B cell (primary cell): ENCODE measurements around the gene ANTXR2. TPM values are rescaled to one million over a fixed set of nuclear protein-coding genes. Genes with fewer than 3 reads are reported as not detected.

Source experiments
- ATAC-seq: fragments of 200-7000 bp; cut with Tn5 transposase; one replicate; pipeline ENCODE4 v1.10.0; 2021; ENCODE audit warnings: low read depth, mild to moderate bottlenecking, moderate number of reproducible peaks, moderate library complexity
- CTCF ChIA-PET: fragments of 350-600 bp; sonication (Branson Sonifier 250); formaldehyde crosslinking; loops from one replicate; lab custom pipeline; 2021; ENCODE audit warnings: antibody characterized with exemption, inconsistent platforms; lab: Charles Lee
- POLR2A ChIA-PET: fragments of 350-600 bp; sonication (Branson Sonifier 250); formaldehyde crosslinking; loops from one replicate; lab custom pipeline; 2021; ENCODE audit warnings: antibody characterized with exemption; lab: Charles Lee
- DNase-seq: peaks from one replicate; pipeline ENCODE4 v3.0.0; 2013
- H2AFZ ChIP-seq: 2 replicates; pipeline ENCODE4 v1.6.1; 2012; ENCODE audit warnings: mild to moderate bottlenecking, low read depth, low read length; ENCODE audit not compliant: insufficient read depth, poor library complexity, severe bottlenecking
- H3K27ac ChIP-seq, 2 donors: 1 replicate in 1 of 2; 2 replicates in 1 of 2; pipeline ENCODE4 v1.5.1; 2012 to 2013; ENCODE audit warnings: low read length in 2 of 2, mild to moderate bottlenecking in 2 of 2, moderate library complexity in 1 of 2
- H3K27me3 ChIP-seq, 4 experiments: fragments of 200-600 bp in 1 of 4; sonication (generic) in 1 of 4; replicated peaks in 1 of 4; 1 replicate in 2 of 4; 2 replicates in 2 of 4; pipeline versions ENCODE4 v1.6.1 to v1.7.0; 2013 to 2016; ENCODE audit warnings: low read length in 3 of 4, mild to moderate bottlenecking in 2 of 4, mixed read lengths in 1 of 4, moderate library complexity in 1 of 4; ENCODE audit not compliant: insufficient read depth in 4 of 4, control insufficient read depth in 3 of 4; ENCODE audit errors: control extremely low read depth in 1 of 4
- H3K36me3 ChIP-seq, 2 experiments: replicated peaks in 1 of 2; 1 replicate in 1 of 2; 2 replicates in 1 of 2; pipeline versions ENCODE4 v1.6.1 to v1.7.1; 2013; ENCODE audit warnings: low read length in 1 of 2; ENCODE audit not compliant: insufficient read depth in 2 of 2, control insufficient read depth in 1 of 2; ENCODE audit errors: control extremely low read depth in 1 of 2, extremely low read depth in 1 of 2
- H3K4me1 ChIP-seq, 2 donors: fragments of 200-600 bp in 1 of 2; sonication (generic) in 1 of 2; 1 replicate in 1 of 2; 2 replicates in 1 of 2; pipeline versions ENCODE4 v1.5.1 to v1.6.1; 2013 to 2017; ENCODE audit warnings: low read length in 2 of 2; ENCODE audit not compliant: control insufficient read depth in 2 of 2, insufficient read depth in 2 of 2
- H3K4me2 ChIP-seq: replicated peaks from 2 replicates; pipeline ENCODE3; 2012; ENCODE audit warnings: mild to moderate bottlenecking, low read depth, low read length; ENCODE audit not compliant: poor library complexity, severe bottlenecking
- H3K4me3 ChIP-seq, 5 experiments: fragments of 200-600 bp in 1 of 5; sonication (generic) in 1 of 5; 1 replicate in 3 of 5; 2 replicates in 2 of 5; pipeline versions ENCODE4 v1.5.1 to v1.7.0; 2011 to 2016; ENCODE audit warnings: low read length in 4 of 5, mild to moderate bottlenecking in 4 of 5, low read depth in 2 of 5, control low read depth in 1 of 5, moderate library complexity in 1 of 5; ENCODE audit not compliant: insufficient read depth in 1 of 5; ENCODE audit errors: control extremely low read depth in 1 of 5, extremely low read depth in 1 of 5
- H3K79me2 ChIP-seq: fragments of 200-600 bp; sonication (generic); one replicate; pipeline ENCODE4 v1.6.0; 2016; ENCODE audit warnings: low read length; ENCODE audit not compliant: control insufficient read depth, insufficient read depth
- H3K9ac ChIP-seq: fragments of 200-600 bp; sonication (generic); 2 replicates; pipeline ENCODE4 v1.6.1; 2017; ENCODE audit warnings: mild to moderate bottlenecking, low read length, moderate library complexity
- H3K9me3 ChIP-seq, 3 donors: one replicate each; pipeline versions ENCODE4 v1.6.1 to v1.7.1; 2013; ENCODE audit warnings: low read length in 2 of 3; ENCODE audit not compliant: control insufficient read depth in 2 of 3, insufficient read depth in 1 of 3; ENCODE audit errors: control extremely low read depth in 1 of 3
- H4K20me1 ChIP-seq: 2 replicates; pipeline ENCODE4 v1.6.0; 2012; ENCODE audit warnings: mild to moderate bottlenecking, low read length; ENCODE audit not compliant: insufficient read depth, control insufficient read depth, poor library complexity, severe bottlenecking
- H3K27ac Mint-ChIP-seq: one replicate; pipeline ENCODE4 v1.8.0; 2021; ENCODE audit warnings: mixed read lengths
- H3K27me3 Mint-ChIP-seq: one replicate; pipeline ENCODE4 v1.8.0; 2021; ENCODE audit warnings: mixed read lengths
- H3K4me1 Mint-ChIP-seq: one replicate; pipeline ENCODE4 v1.8.0; 2021; ENCODE audit warnings: mixed read lengths
- H3K4me3 Mint-ChIP-seq: one replicate; pipeline ENCODE4 v1.8.0; 2021; ENCODE audit warnings: mixed read lengths
- H3K9me3 Mint-ChIP-seq: one replicate; pipeline ENCODE4 v1.8.0; 2022; ENCODE audit warnings: mixed read lengths; ENCODE audit not compliant: insufficient read depth
- CTCF ChIP-seq: fragments of 200-600 bp; IDR thresholded peaks from one replicate; pipeline ENCODE4 v1.8.0; 2022; ENCODE audit warnings: antibody characterized with exemption, mild to moderate bottlenecking
- EZH2 ChIP-seq: IDR thresholded peaks from 2 replicates; pipeline ENCODE4 v1.6.1; 2012; ENCODE audit warnings: borderline replicate concordance, low read depth, mild to moderate bottlenecking, moderate library complexity, low read length; ENCODE audit not compliant: insufficient read depth, poor library complexity, severe bottlenecking
- WGBS: methylation state at CpG from one replicate; pipeline ENCODE4 v1.1.5; 2013; ENCODE audit warnings: missing lambda C conversion rate; ENCODE audit not compliant: insufficient coverage; 5-methylcytosine and 5-hydroxymethylcytosine counted together
- intact Hi-C: fragments of 100-400 bp; cut with micrococcal nuclease; formaldehyde crosslinking; loops from one replicate; pipeline ENCODE4 v1.10.0; 2022
- polyA plus RNA-seq: library from polyadenylated mRNA; depleted of rRNA; stranded (reverse); fragments of >200 nt; gene quantifications from 2 replicates; pipeline ENCODE4 v1.2.3, GENCODE V29; 2012
- total RNA-seq, 2 donors: library from RNA; stranded (reverse); fragments of 120-200 nt in 1 of 2; gene quantifications; 1 replicate in 1 of 2; 2 replicates in 1 of 2; pipeline versions ENCODE4 v1.2.3 to v1.2.4, GENCODE V29; 2013 to 2022

The ANTXR2 gene
- total and polyA plus RNA-seq, 2 donors (not counting 1 experiment from before 2014, with no cell fraction given), result 10.6 to 63.0 TPM

- no peak overlapping the region for H3K27ac Mint-ChIP-seq
Observed at GRCh38 chr4:80036306-80036705, 36.7 kb downstream of the ANTXR2 start.

GRCh38 chr4:80035336-80035735 lies 37.7 kb downstream of the ANTXR2 start:
- Mint-ChIP-seq H3K4me3 (no peak overlapping the region), H3K27ac (peak overlapping the region; percentile 22), H3K9me3 (no peaks in the 10 kb centered on the region), H3K27me3 (no peaks in the 10 kb centered on the region), H3K4me1 (peaks cover 22% of the 10 kb centered on the region)
- Histone ChIP-seq H3K27me3 (no peaks in the 10 kb centered on the region), H2AFZ (no peak overlapping the region), H4K20me1 (peaks cover 11% of the 10 kb centered on the region), H3K27ac (no peak overlapping the region), H3K4me2 (peak overlapping the region; percentile 24), H3K9me3 (no peaks in the 10 kb centered on the region), H3K79me2 (no peaks in the 10 kb centered on the region), H3K9ac (no peak overlapping the region), H3K4me3 (no peak overlapping the region), H3K4me1 (peaks cover 0 to 16% of the 10 kb centered on the region in 2 donors), H3K36me3 (peaks cover 16 to 35% of the 10 kb centered on the region in 2 experiments)
- ATAC-seq (no peak), DNase-seq (peak; percentile 21)
- POLR2A ChIA-PET, result no interaction called here
- TF ChIP-seq EZH2, result no peak
- TF ChIP-seq CTCF, result no peak
- 0% methylated on average over 1 of the region's 2 CpGs for WGBS
- CTCF ChIA-PET, result interaction anchor here (0.9 to 1.1 kb wide), 3 partner anchors 91 to 181 kb away, joined by 3 to 5 read pairs (median 4); no protein-coding TSS in a partner anchor
- intact Hi-C loops, result no loop called here

More at GRCh38 chr4:80036306-80036705, 36.7 kb downstream of the ANTXR2 start:
- H3K9me3 Mint-ChIP-seq, result no peaks in the 10 kb centered on the region
- H3K27me3 Mint-ChIP-seq, result no peaks in the 10 kb centered on the region
- H3K4me3 Mint-ChIP-seq, result no peak overlapping the region
- no peak overlapping the region for H2AFZ ChIP-seq
- no peak for TF ChIP-seq EZH2
- TF ChIP-seq CTCF, result no peak
- H3K27me3 ChIP-seq, result no peaks in the 10 kb centered on the region
- H3K9ac ChIP-seq, result no peak overlapping the region
- WGBS, result 97% methylated on average over 6 of the region's 7 CpGs
- ChIA-PET CTCF (interaction anchor here (1.1 kb wide), 1 partner anchor 166 kb away, joined by 5 read pairs; no protein-coding TSS in a partner anchor), POLR2A (no interaction called here)
- peaks cover 11% of the 10 kb centered on the region for H4K20me1 ChIP-seq
- H3K27ac ChIP-seq, result no peak overlapping the region
- peaks cover 18 to 27% of the 10 kb centered on the region in 2 experiments for H3K36me3 ChIP-seq
- DNase-seq (no peak), ATAC-seq (no peak)
- H3K4me2 ChIP-seq, result no peak overlapping the region
- peaks cover 22% of the 10 kb centered on the region for H3K4me1 Mint-ChIP-seq
- H3K4me3 ChIP-seq, result no peak overlapping the region
- intact Hi-C loops, result no loop called here
- no peaks in the 10 kb centered on the region for H3K9me3 ChIP-seq
- peaks cover 0 to 16% of the 10 kb centered on the region in 2 donors for H3K4me1 ChIP-seq
- H3K79me2 ChIP-seq, result no peaks in the 10 kb centered on the region
